Activated gamma-delta T cell treated with Interleukin-2 at 50 U/mL for 16 hours (primary cell): ENCODE measurements around the gene POU2AF1.

Source experiments
- DNase-seq: peaks from one replicate; pipeline ENCODE4 v3.0.0-alpha.2; 2020

POU2AF1 gene

GRCh38 chr11:111384494-111384893, 5.4 kb upstream of the POU2AF1 start:
- no peak for DNase-seq

- no peak for DNase-seq
These were observed 3.4 kb upstream of the POU2AF1 start for GRCh38 chr11:111382451-111382850.

GRCh38 chr11:111379602-111380136, 594 bp upstream of the POU2AF1 start:
- no peak for DNase-seq

- DNase-seq = no peak
These were observed 752 bp downstream of the POU2AF1 start for GRCh38 chr11:111378185-111378860.

DNA sequence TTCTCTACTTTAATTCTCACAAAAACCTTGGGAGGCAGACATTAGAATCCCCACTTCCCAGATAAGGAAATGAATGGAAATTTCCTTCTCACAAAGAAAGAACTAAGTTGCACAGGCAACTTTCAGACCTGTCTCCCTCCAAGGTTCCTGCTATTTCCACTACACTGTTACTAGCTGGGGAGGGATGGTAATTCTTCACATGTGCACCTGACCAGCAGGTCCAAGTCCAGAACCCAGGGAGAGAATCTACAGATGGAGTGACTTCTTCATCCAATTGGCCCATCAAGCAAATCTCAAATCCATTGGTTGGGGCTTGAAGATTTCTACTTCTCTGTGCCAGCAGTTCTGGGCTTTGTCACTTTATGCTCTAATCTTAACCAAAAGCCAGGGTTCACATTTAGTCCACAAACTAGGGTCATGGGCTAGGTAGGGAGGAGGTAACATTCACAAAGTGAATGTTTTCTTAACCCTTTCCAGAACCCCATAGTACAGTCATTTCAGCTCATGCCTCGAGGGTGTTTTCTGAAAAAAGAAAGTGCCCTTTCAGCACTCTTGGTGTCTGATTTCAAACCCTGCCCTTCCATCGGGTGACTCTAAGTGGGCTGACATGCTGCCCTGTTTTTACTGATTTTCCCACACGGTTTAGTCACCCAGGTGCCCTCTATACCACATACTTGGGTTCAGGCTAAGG, 2.7 kb downstream of the POU2AF1 start:
- no peak for DNase-seq

GRCh38 chr11:111373590-111373989, 5.5 kb downstream of the POU2AF1 start:
- DNase-seq = no peak

DNA sequence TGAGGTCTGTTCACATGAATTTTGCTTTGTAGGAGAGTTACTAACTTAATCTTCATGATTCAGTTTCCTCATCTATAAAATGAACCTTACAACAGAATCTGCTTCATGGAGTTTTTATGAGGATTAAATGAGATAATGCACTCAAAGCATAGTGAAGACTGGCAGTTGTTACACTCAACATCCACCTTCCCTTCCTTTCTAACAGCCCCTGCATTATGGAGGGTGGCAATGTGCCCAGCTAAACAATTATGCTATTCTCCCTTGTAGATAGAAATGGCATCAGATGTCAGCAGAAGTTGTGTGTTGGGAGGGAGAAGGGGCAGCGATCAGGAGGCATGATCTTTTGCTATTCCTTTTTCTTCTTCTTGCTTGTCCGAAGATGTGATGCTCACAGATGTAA, 6.5 kb downstream of the POU2AF1 start:
- no peak for DNase-seq

DNA sequence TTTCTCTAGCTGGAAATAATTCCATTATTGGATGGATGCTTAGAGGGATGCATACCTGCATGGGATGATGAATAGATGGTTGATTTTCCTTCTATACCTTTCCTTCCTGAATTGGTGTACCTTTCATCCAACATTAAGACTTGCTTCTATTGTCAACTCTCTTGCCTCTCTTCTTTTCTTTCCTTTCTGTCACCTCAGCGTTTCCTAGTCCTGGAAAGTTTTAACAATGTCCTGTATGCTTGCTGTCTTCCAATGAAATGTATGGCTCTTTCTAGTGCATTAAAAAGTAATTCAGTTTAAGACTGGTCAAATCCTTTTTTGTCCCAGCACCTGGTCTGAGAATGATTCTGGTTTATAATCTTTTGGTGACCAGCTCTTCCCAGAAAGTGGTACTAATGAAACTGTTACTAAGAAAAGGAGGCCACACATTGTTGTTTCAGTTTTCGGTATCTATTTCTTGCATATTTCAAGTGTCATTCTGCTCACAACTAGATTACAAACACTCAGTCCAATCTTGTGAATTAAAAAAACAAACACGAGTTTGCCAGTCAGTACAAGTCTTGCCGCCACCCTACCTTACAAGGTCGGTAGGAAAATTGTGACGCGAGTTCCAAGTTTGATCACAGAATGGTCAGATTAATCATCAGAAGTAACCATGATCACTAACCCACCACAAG, 8.0 kb downstream of the POU2AF1 start:
- no peak for DNase-seq

GRCh38 chr11:111370270-111370901, 8.7 kb downstream of the POU2AF1 start:
- DNase-seq = no peak

- no peak for DNase-seq
These were observed 10.9 kb downstream of the POU2AF1 start for GRCh38 chr11:111368285-111368560.

- no peak for DNase-seq
These were observed 11.4 kb downstream of the POU2AF1 start for GRCh38 chr11:111367411-111368284.

DNA sequence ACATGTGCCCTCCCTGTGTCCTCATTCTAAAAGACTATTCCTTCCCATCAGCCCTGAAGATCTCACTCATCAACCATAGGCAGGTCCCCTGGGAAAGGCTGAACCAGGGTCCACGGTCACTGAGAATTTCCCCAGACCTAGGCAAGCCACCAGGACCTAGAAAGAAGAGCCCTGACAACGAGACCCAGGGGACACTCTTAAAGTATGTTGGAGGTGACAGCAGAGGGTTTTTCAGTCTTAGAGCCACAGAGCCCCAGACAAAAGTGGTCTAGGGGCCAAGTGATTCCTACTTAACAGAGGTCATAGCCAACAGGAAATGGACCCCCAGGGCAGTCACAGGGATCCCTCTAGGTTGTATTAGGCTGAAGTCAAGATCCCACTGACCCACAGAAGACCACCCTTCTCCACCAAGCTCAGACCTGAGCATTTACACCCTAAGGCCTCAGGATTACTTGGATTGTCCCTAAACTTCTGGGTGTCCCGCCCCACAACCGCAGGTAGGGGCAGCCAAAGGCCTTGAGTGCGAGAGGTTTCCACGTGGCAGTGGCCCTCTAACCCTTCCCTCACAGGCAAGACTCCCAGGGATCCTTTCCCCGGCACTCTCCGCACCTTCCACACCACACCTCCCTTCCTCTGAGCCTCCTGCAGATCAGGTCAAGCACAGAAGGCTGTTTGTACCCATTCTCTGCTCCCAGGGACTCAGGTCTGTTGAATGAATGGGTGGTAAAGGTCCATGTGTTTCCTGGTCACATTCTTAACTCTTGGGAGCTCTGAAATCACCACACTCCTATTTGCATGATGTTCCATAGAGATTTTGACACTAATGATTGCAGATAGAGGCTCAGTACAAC, 12.3 kb downstream of the POU2AF1 start:
- no peak for DNase-seq

- no peak for DNase-seq
These were observed 13.1 kb downstream of the POU2AF1 start for GRCh38 chr11:111365722-111366559.

DNA sequence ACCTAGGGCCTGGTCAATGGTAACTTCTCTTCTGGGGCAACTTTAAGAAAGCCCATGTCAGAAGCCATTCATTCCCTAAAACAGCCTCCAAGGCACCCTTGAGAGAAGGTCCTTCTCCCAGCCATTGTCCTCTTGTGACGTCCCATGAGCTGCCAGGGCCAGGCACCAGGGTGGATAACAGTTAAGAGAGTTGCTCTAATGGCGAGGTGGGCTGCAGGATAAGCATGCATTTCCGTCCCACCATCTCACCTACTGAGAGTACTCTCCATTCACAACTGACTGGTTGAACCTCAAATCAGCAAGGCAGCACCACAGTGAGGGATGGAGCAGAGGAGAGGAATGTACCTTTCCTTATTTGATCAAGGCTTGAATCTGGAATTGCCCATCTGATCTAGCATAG, 14.6 kb downstream of the POU2AF1 start:
- no peak for DNase-seq

DNA sequence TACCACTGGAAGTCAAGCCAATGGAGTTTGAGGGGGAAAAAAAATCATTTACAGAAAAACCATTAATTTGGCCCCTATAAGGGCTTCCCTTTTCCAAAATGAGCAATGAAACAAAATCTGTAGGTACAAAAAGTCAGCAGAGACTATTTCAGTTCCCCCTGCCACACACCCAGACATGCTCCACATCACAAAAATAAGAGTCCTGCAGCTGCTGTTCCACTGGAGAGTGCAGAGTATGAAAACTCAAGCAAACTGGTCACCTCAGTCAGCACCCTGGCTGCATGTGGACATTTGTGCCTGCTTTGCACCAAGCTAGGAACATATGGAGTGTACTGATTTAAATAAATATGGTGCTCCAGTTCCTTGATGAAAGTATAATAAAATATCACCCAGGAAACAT, 15.1 kb downstream of the POU2AF1 start:
- DNase-seq = no peak

GRCh38 chr11:111362887-111363411, 16.1 kb downstream of the POU2AF1 start:
- no peak for DNase-seq

DNA sequence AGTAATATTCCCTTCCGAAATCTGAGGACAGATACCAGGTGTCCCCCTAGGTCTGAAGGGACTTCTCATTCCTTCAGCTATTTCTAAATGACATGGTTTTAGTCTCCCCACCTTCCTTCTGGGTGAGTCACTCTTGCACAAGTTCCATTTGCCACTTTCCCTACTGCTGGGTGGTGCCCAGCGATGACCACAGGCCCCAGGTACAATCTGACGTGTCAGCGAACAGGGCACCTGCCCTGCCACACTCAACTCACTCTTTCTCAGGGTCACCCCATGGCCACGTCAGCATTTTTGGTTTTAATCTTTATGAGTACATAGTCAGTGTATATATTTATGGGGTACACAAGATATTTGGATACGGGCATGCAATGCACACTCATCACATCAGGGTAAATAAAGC, 17.2 kb downstream of the POU2AF1 start:
- no peak for DNase-seq

DNA sequence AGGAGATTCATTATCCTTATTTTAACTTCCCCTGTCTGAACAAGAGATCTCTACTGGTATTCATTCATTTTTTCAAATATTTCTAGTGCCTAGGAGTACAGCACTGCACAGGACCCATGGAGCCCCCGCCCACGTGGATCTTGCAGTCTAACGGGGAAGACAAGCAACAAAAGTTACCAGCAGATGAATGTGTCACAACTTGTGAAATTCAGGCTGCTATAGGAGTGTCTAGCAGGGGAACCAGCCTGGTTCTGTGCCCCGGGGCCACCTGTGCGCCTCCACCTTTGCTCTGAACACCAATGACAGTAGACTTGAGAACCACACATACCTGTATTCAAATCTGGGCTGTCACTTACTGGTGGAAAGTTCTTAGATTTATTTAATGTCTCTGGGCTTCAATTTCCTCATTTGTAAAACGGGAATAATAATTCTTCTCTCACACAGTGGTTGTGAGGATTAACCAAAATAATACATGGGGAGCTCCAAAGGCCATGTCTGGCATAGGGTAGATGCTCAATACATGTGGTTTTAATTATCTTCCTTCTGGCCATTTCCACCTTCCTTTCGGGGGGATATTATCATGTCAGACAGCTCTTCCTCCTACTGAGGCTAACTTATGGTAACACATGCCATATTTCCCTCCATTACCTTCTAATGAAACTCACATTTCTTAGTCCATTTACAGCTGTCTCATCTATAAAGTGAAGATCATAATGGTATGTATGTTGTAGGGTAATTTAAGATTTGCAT, 17.8 kb downstream of the POU2AF1 start:
- DNase-seq = no peak

GRCh38 chr11:111360150-111361043, 18.7 kb downstream of the POU2AF1 start:
- no peak for DNase-seq
